HUES64 (cell line): Measurements from ENCODE around the gene HIVEP3.

Experiments
- H3K27ac ChIP-seq: 2 replicates; pipeline ENCODE4 v1.7.0; 2013; ENCODE audit warnings: low read depth, low read length, inconsistent platforms
- H3K27me3 ChIP-seq: 2 replicates; pipeline ENCODE4 v1.6.1; 2013; ENCODE audit warnings: mild to moderate bottlenecking, low read length; ENCODE audit not compliant: insufficient read depth
- H3K36me3 ChIP-seq: 2 replicates; pipeline ENCODE4 v1.6.1; 2013; ENCODE audit warnings: mild to moderate bottlenecking, low read length; ENCODE audit not compliant: insufficient read depth
- H3K4me1 ChIP-seq: 2 replicates; pipeline ENCODE4 v1.6.1; 2013; ENCODE audit warnings: mild to moderate bottlenecking, low read length, moderate library complexity; ENCODE audit not compliant: insufficient read depth
- H3K4me3 ChIP-seq: 2 replicates; pipeline ENCODE4 v1.5.1; 2013; ENCODE audit warnings: mild to moderate bottlenecking, low read length, moderate library complexity
- H3K9ac ChIP-seq: 2 replicates; pipeline ENCODE4 v1.6.1; 2013; ENCODE audit warnings: mild to moderate bottlenecking, low read depth, low read length
- H3K9me3 ChIP-seq: 2 replicates; pipeline ENCODE4 v1.6.1; 2013; ENCODE audit warnings: low read depth, low read length; ENCODE audit not compliant: insufficient read depth
- WGBS: fragments of 150-250, 120-280 bp; methylation state at CpG from one replicate; pipeline ENCODE4 v1.1.7; 2013; ENCODE audit warnings: missing lambda C conversion rate; 5-methylcytosine and 5-hydroxymethylcytosine counted together

HIVEP3 gene

GRCh38 chr1:41766041-41766440 lies 152.7 kb downstream of the HIVEP3 start:
- no peaks in the 10 kb centered on the region for H3K36me3 ChIP-seq
- no peak overlapping the region for H3K9ac ChIP-seq
- no peaks in the 10 kb centered on the region for H3K4me1 ChIP-seq
- H3K27ac ChIP-seq = no peak overlapping the region
- no peak overlapping the region for H3K4me3 ChIP-seq
- peaks cover 14% of the 10 kb centered on the region; the same call in 1 of the 2 replicates for H3K9me3 ChIP-seq
- H3K27me3 ChIP-seq = no peaks in the 10 kb centered on the region

GRCh38 chr1:41765152-41765551 lies 153.6 kb downstream of the HIVEP3 start:
- Histone ChIP-seq H3K9ac (no peak overlapping the region), H3K4me3 (no peak overlapping the region), H3K27me3 (no peaks in the 10 kb centered on the region), H3K27ac (no peak overlapping the region), H3K4me1 (no peaks in the 10 kb centered on the region), H3K9me3 (peaks cover 14% of the 10 kb centered on the region; the same call in 1 of the 2 replicates), H3K36me3 (no peaks in the 10 kb centered on the region)
- WGBS = 73% methylated on average over 3 of the region's 3 CpGs

- no peak overlapping the region for H3K4me3 ChIP-seq
- H3K4me1 ChIP-seq = no peaks in the 10 kb centered on the region
- no peak overlapping the region for H3K27ac ChIP-seq
- 86% methylated on average over 4 of the region's 4 CpGs for WGBS
- H3K36me3 ChIP-seq = no peaks in the 10 kb centered on the region
- peaks cover 14% of the 10 kb centered on the region; the same call in 1 of the 2 replicates for H3K9me3 ChIP-seq
- no peak overlapping the region for H3K9ac ChIP-seq
- no peaks in the 10 kb centered on the region for H3K27me3 ChIP-seq
Measured at GRCh38 chr1:41764656-41765055, 154.1 kb downstream of the HIVEP3 start.

- Histone ChIP-seq H3K27me3 (no peaks in the 10 kb centered on the region), H3K9me3 (peaks cover 14% of the 10 kb centered on the region; the same call in 1 of the 2 replicates), H3K9ac (no peak overlapping the region), H3K4me1 (no peaks in the 10 kb centered on the region), H3K36me3 (no peaks in the 10 kb centered on the region), H3K4me3 (no peak overlapping the region), H3K27ac (no peak overlapping the region)
- WGBS = 97% methylated on average over 1 of the region's 1 CpG
Measured at GRCh38 chr1:41762777-41763176, 155.9 kb downstream of the HIVEP3 start.

GRCh38 chr1:41762251-41762650 lies 156.5 kb downstream of the HIVEP3 start:
- Histone ChIP-seq H3K27me3 (no peaks in the 10 kb centered on the region), H3K27ac (no peak overlapping the region), H3K4me3 (no peak overlapping the region), H3K9me3 (peaks cover 14% of the 10 kb centered on the region; the same call in 1 of the 2 replicates), H3K36me3 (no peaks in the 10 kb centered on the region), H3K4me1 (no peaks in the 10 kb centered on the region), H3K9ac (no peak overlapping the region)
- WGBS = 71% methylated on average over 4 of the region's 4 CpGs

- Histone ChIP-seq H3K9ac (no peak overlapping the region), H3K27me3 (no peaks in the 10 kb centered on the region), H3K4me1 (peaks cover under 1% of the 10 kb centered on the region; the same call in 1 of the 2 replicates), H3K4me3 (no peak overlapping the region), H3K27ac (no peak overlapping the region), H3K9me3 (peaks cover 14% of the 10 kb centered on the region; the same call in 1 of the 2 replicates), H3K36me3 (no peaks in the 10 kb centered on the region)
- whole genome bisulfite sequencing = 91% methylated on average over 3 of the region's 3 CpGs
Measured at GRCh38 chr1:41758904-41759548, 159.7 kb downstream of the HIVEP3 start.

GRCh38 chr1:41758500-41758899 lies 160.2 kb downstream of the HIVEP3 start:
- Histone ChIP-seq H3K4me3 (no peak overlapping the region), H3K27ac (no peak overlapping the region), H3K4me1 (peaks cover 4% of the 10 kb centered on the region; the same call in 1 of the 2 replicates), H3K9ac (no peak overlapping the region), H3K27me3 (no peaks in the 10 kb centered on the region), H3K9me3 (peaks cover 14% of the 10 kb centered on the region; the same call in 1 of the 2 replicates), H3K36me3 (no peaks in the 10 kb centered on the region)
- 91% methylated on average over 2 of the region's 2 CpGs for WGBS

GRCh38 chr1:41754540-41754939 lies 164.2 kb downstream of the HIVEP3 start:
- H3K4me3 ChIP-seq = no peak overlapping the region
- H3K27me3 ChIP-seq = no peaks in the 10 kb centered on the region
- no peak overlapping the region for H3K9ac ChIP-seq
- no peak overlapping the region for H3K27ac ChIP-seq
- WGBS = 90% methylated on average over 6 of the region's 6 CpGs
- peaks cover 4% of the 10 kb centered on the region; the same call in 1 of the 2 replicates for H3K4me1 ChIP-seq
- H3K9me3 ChIP-seq = no peaks in the 10 kb centered on the region
- no peaks in the 10 kb centered on the region for H3K36me3 ChIP-seq

GRCh38 chr1:41752514-41753170 lies 166.1 kb downstream of the HIVEP3 start:
- no peak overlapping the region for H3K9ac ChIP-seq
- H3K4me3 ChIP-seq = no peak overlapping the region
- H3K4me1 ChIP-seq = peaks cover 4% of the 10 kb centered on the region; the same call in 1 of the 2 replicates
- no peaks in the 10 kb centered on the region for H3K9me3 ChIP-seq
- no peaks in the 10 kb centered on the region for H3K27me3 ChIP-seq
- WGBS = 90% methylated on average over 9 of the region's 9 CpGs
- no peaks in the 10 kb centered on the region for H3K36me3 ChIP-seq
- H3K27ac ChIP-seq = no peak overlapping the region

GRCh38 chr1:41751804-41752513 lies 166.8 kb downstream of the HIVEP3 start:
- H3K36me3 ChIP-seq = no peaks in the 10 kb centered on the region
- 96% methylated on average over 9 of the region's 9 CpGs for WGBS
- no peak overlapping the region for H3K9ac ChIP-seq
- H3K9me3 ChIP-seq = no peaks in the 10 kb centered on the region
- H3K27ac ChIP-seq = no peak overlapping the region
- H3K4me1 ChIP-seq = peaks cover 4% of the 10 kb centered on the region; the same call in 1 of the 2 replicates
- no peak overlapping the region for H3K4me3 ChIP-seq
- no peaks in the 10 kb centered on the region for H3K27me3 ChIP-seq
